NK-92 (cell line): ENCODE data around the gene AFF3.

Experiments
- DNase-seq: peaks from one replicate; lab custom pipeline; 2025; ENCODE audit not compliant: unreplicated experiment; lab: John Stamatoyannopoulos, UW

AFF3 gene

GRCh38 chr2:100045000-100045399 lies 97.4 kb downstream of the AFF3 start:
- DNase-seq, result no peak

GRCh38 chr2:100043891-100044255 lies 98.5 kb downstream of the AFF3 start:
- no peak for DNase-seq

GRCh38 chr2:100043081-100043890 lies 99.1 kb downstream of the AFF3 start:
- no peak for DNase-seq

DNA sequence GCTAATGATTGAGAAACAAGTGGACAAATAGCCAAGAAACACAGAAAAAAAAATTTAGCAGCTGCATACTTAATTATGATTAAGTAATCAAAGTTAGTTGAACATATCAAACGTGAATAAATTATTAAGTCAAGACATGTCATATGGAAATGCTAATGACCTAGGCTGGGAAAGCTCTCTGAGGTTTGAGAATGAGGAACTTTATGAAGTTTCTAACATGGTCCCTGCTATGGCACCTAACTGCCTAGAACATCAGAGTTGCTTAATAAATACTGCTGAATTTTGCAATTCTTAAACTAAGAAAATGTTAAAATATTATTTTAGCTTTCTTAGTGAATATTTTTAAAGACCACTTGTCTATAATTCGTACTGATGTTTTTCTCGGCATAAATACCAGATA lies 99.8 kb downstream of the AFF3 start:
- DNase-seq, result no peak

DNA sequence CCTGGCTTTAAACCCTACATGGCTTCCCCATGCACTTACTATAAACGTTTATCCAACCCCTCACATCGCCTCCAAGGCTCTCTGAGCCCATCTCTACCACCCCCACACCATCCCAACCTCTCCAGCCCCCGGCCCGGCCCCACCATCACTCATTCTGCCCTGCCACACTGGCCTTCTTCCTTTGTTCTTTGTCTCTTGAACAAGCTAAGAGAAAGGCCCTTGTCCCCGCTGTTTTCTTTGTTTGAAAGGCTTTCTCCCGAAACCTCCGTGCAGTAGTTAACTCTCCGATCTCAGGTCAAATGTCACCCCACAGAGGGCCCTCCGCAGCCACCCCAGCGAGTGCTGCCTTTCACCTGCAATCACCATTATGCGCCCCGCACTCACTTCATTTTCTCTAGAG lies 100.4 kb downstream of the AFF3 start:
- no peak for DNase-seq

- DNase-seq, result no peak
These were observed 101.0 kb downstream of the AFF3 start for GRCh38 chr2:100041385-100041784.

DNA sequence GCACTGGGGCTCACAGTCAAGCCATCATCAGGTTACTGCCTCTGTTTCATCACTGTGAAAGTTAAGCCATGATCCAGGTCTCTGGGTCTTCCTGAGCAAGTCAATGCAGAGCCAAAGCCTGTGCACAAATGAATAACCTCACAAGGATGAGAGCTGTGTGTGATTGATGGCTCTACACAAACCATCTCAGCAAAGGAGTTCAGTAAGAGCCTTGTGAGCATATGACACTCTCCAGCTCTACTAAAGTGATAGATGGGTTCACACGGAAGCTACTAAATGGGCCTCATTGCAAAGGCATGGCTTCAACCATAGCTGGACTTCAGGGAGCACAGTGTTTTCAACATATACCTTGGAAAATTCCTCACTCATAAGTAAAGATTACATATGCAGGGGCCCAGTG lies 101.5 kb downstream of the AFF3 start:
- DNase-seq, result no peak

- DNase-seq, result no peak
These were observed 103.0 kb downstream of the AFF3 start for GRCh38 chr2:100039291-100039980.

GRCh38 chr2:100038011-100038410 lies 104.4 kb downstream of the AFF3 start:
- no peak for DNase-seq

DNA sequence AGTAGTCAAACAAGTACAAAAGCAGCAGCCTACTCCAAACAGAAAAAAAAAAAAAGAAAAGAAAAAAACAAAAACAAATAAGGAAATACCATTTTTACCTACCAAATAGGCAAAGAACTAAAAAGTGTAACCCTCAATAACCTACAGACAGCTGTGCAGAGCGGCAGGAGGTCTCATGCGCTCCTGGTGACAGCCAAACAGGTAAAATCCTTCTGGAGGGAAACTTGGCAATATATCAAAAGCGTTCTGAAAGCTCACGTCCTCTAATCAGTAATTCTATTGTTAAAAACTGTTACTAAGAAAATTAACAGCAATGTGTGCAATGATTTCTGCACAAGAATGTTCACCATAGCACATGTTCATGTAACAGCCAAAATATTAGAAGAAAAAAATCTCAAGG lies 105.6 kb downstream of the AFF3 start:
- DNase-seq, result no peak

- DNase-seq, result no peak
These were observed 106.4 kb downstream of the AFF3 start for GRCh38 chr2:100036026-100036425.

DNA sequence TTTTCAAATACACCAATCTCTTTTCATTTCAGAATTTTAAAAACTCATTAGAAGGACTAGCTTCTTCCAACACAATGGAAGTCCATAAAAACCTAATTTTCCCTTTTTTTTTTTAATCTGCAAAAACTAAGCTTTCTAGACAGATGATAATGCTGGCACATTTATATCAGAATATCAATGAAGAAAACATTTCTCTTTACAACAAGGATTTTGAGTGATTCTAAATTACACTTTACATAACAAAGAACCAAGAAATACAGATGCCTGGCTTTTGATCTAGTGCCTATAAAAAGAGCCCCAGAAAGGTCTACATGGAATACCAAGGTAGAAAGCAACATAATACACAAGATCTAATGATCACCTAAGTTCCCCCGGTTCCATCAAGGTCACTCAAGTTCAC lies 108.0 kb downstream of the AFF3 start:
- DNase-seq, result no peak

DNA sequence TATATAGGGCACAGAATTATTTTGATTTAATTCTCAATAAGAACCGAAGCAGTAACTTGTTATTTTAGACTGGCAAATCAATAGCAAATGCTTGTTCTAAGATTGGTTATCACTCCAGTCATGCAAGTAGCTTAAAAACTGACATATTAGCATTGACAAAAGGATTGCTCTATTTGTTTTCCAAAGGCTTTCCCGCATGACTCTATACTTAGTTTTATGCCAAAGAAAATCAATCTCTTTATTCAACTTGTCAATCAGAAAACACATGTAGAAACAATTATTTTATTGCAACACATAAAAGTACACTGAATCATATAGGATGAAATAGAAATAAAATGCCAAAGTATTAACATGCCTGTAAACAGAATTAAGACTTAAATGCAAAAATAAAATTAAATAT lies 108.4 kb downstream of the AFF3 start:
- no peak for DNase-seq

DNA sequence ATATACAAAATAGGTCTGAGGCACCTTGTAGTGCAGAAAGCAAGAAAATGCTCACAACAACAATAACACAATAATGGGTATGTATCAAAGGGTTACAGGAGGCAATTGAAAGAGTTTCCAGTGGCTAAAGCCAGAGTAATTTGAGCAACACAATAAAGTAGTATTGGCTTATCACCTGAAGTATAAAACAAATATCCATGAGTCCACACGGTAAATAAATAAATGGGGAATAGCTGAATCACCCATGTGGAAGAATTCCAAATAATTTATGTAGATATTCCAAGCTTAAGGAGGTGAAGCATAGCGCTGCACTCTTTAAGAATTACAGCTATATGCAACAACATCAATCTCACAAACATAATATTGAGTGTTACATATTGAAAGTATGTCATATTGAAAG lies 110.8 kb downstream of the AFF3 start:
- DNase-seq, result no peak

- no peak for DNase-seq
These were observed 112.9 kb downstream of the AFF3 start for GRCh38 chr2:100029460-100029859.

- DNase-seq, result no peak
These were observed 120.5 kb downstream of the AFF3 start for GRCh38 chr2:100021791-100022340.

GRCh38 chr2:100019499-100019898 lies 122.9 kb downstream of the AFF3 start:
- DNase-seq, result no peak

DNA sequence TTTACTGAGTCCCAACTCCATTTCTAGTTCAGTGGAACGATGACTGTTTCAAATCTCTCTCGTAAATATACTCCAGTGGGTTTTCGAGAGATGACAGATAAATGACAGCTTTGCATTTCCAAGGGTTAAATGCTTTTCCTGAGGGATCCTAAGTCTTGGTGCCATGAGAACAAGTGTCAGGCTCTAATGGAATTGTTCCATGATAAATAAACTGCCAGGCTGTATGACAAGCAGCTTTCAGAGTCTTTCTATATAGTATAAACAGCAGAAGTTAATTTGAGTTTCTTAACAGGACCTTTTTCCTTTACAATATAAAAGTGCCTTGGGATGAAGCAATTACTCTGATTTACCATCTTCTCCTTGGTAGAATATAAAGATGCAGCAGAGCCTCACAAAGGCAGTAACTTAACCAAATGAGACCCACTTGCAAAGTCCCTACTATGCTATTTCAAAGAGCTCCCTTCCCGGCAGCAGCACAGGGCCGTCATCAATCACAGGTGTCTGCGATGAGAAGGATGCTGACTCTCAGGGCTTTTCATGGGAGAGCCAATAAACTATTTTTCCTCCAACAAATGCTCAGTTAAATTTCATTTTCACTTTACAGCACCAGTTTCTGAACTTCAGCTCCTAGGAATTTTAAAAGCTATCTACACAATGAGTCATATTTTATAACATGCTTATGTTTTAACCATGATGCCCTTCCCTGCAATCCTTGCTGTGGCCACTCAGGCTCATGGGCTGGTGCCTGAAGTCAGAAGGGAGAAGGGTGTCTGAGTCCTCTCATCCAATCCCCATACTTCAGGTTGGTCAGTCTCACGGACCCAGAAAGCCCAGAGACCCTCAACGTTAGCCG lies 123.8 kb downstream of the AFF3 start:
- DNase-seq, result no peak

- DNase-seq, result no peak
These were observed 124.8 kb downstream of the AFF3 start for GRCh38 chr2:100017633-100018032.

GRCh38 chr2:100016756-100017155 lies 125.6 kb downstream of the AFF3 start:
- no peak for DNase-seq

DNA sequence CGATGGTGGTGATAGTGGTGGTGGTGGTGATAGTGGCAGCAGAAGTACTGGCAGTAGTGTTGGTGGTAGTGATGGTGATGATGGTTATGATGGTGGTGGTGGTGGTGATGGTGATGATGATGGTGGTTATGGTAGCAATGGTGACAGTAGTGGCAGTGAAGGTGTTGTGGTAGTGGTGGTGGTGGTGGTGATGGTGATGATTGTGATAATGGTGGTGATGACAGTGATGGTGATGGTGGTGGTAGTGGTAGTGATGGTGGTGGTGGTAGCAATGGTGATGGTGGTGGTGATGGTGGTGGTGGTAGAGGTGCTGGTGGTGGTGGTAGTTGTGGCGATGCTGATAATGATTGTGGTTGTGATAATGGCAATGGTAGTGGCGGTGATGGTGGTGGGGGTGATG lies 126.5 kb downstream of the AFF3 start:
- no peak for DNase-seq
